OCI-LY3 (cell line): ENCODE data around the gene GAL3ST2.

Experiments
- H2AFZ ChIP-seq: fragments of 200-600, 300-600 bp; shearing (Covaris generic); 2 replicates; pipeline ENCODE4 v1.6.0; 2014; ENCODE audit warnings: antibody characterized with exemption, low read depth, low read length
- H3K27ac ChIP-seq: fragments of 200-600, 300-600 bp; sonication (generic); 2 replicates; pipeline ENCODE4 v1.5.1; 2014; ENCODE audit warnings: mild to moderate bottlenecking, low read length, moderate library complexity, mixed read lengths
- H3K27me3 ChIP-seq: fragments of 200-600, 300-600 bp; sonication (generic); 2 replicates; pipeline ENCODE4 v1.6.1; 2014; ENCODE audit warnings: low read depth, low read length, mixed read lengths
- H3K36me3 ChIP-seq: fragments of 200-600, 300-600 bp; sonication (generic); replicated peaks from 2 replicates; pipeline ENCODE3; 2014; ENCODE audit warnings: low read depth, low read length, mixed read lengths
- H3K4me1 ChIP-seq: fragments of 300-600, 200-600 bp; sonication (generic); 2 replicates; pipeline ENCODE4 v1.6.1; 2014; ENCODE audit warnings: low read length, mixed read lengths
- H3K4me2 ChIP-seq: fragments of 200-600, 300-600 bp; sonication (generic); 2 replicates; pipeline ENCODE4 v1.6.1; 2014; ENCODE audit warnings: low read length, mixed read lengths
- H3K4me3 ChIP-seq: fragments of 300-600, 200-600 bp; sonication (generic); 2 replicates; pipeline ENCODE4 v1.5.1; 2014; ENCODE audit warnings: antibody characterized with exemption, mild to moderate bottlenecking, low read length, moderate library complexity
- H3K79me2 ChIP-seq: fragments of 300-600, 200-600 bp; shearing (Covaris generic); 2 replicates; pipeline ENCODE4 v1.6.1; 2014; ENCODE audit warnings: mild to moderate bottlenecking, low read length, mixed read lengths
- H3K9ac ChIP-seq: fragments of 300-600, 200-600 bp; shearing (Covaris generic); 2 replicates; pipeline ENCODE4 v1.6.0; 2014; ENCODE audit warnings: mild to moderate bottlenecking, low read length, moderate library complexity
- H3K9me3 ChIP-seq: fragments of 200-600, 300-600 bp; shearing (Covaris generic); 2 replicates; pipeline ENCODE4 v1.6.1; 2014; ENCODE audit warnings: low read length, mixed read lengths; ENCODE audit not compliant: insufficient read depth
- H4K20me1 ChIP-seq: fragments of 200-600, 300-600 bp; sonication (generic); 2 replicates; pipeline ENCODE4 v1.6.1; 2016; ENCODE audit warnings: low read length, mixed read lengths; ENCODE audit not compliant: insufficient read depth
- CTCF ChIP-seq: fragments of 200-600, 300-600 bp; sonication (generic); IDR thresholded peaks from 2 replicates; pipeline ENCODE4 v1.5.1; 2014; ENCODE audit warnings: antibody characterized with exemption, low read length, low read depth
- EZH2phosphoT487 ChIP-seq: fragments of 200-600 bp; shearing (Covaris generic); IDR thresholded peaks from 2 replicates; pipeline ENCODE4 v1.6.1; 2018; ENCODE audit warnings: antibody characterized with exemption, mixed run types, low read depth

The GAL3ST2 gene

GRCh38 chr2:241813644-241814392, 37.2 kb downstream of the GAL3ST2 start:
- H3K79me2 ChIP-seq = no peaks in the 10 kb centered on the region
- no peak overlapping the region for H3K27ac ChIP-seq
- H3K9ac ChIP-seq = no peak overlapping the region
- no peaks in the 10 kb centered on the region for H4K20me1 ChIP-seq
- no peaks in the 10 kb centered on the region for H3K9me3 ChIP-seq
- peak overlapping the region; percentile 54 for H3K4me3 ChIP-seq
- peak overlapping the region; percentile 57 for H3K4me2 ChIP-seq
- H3K36me3 ChIP-seq = no peaks in the 10 kb centered on the region
- TF ChIP-seq EZH2phosphoT487 (no peak), CTCF (no peak)
- peaks cover 13% of the 10 kb centered on the region for H3K4me1 ChIP-seq
- no peaks in the 10 kb centered on the region for H3K27me3 ChIP-seq
- no peak overlapping the region for H2AFZ ChIP-seq

GRCh38 chr2:241814393-241814642, 37.7 kb downstream of the GAL3ST2 start:
- H3K36me3 ChIP-seq = no peaks in the 10 kb centered on the region
- no peaks in the 10 kb centered on the region for H3K27me3 ChIP-seq
- no peak for TF ChIP-seq CTCF
- TF ChIP-seq EZH2phosphoT487 = no peak
- no peak overlapping the region for H3K4me3 ChIP-seq
- H2AFZ ChIP-seq = no peak overlapping the region
- peaks cover 13% of the 10 kb centered on the region for H3K4me1 ChIP-seq
- no peak overlapping the region for H3K4me2 ChIP-seq
- no peak overlapping the region for H3K27ac ChIP-seq
- no peaks in the 10 kb centered on the region for H3K79me2 ChIP-seq
- H3K9ac ChIP-seq = no peak overlapping the region
- no peaks in the 10 kb centered on the region for H3K9me3 ChIP-seq
- no peaks in the 10 kb centered on the region for H4K20me1 ChIP-seq

- no peaks in the 10 kb centered on the region for H3K36me3 ChIP-seq
- H3K9ac ChIP-seq = no peak overlapping the region
- H3K4me1 ChIP-seq = peaks cover 13% of the 10 kb centered on the region
Measured at GRCh38 chr2:241814643-241815476, 38.2 kb downstream of the GAL3ST2 start.

More at GRCh38 chr2:241814643-241815476, 38.2 kb downstream of the GAL3ST2 start:
- no peak for TF ChIP-seq CTCF
- TF ChIP-seq EZH2phosphoT487 = no peak
- Histone ChIP-seq H3K4me2 (no peak overlapping the region), H3K4me3 (no peak overlapping the region), H3K9me3 (no peaks in the 10 kb centered on the region), H3K79me2 (no peaks in the 10 kb centered on the region), H4K20me1 (no peaks in the 10 kb centered on the region), H2AFZ (no peak overlapping the region), H3K27me3 (no peaks in the 10 kb centered on the region), H3K27ac (no peak overlapping the region)
